GM12878 (cell line): ENCODE data around the gene SHB. TPM values are rescaled to one million over a fixed set of nuclear protein-coding genes. Genes with fewer than 3 reads are reported as not detected.

Source experiments
- ATAC-seq: fragments of 200-7000 bp; cut with Tn5 transposase; 3 replicates; pipeline ENCODE4 v1.9.1; 2020; ENCODE audit warnings: mild to moderate bottlenecking, moderate library complexity
- BruUV-seq: library from RNA; stranded (reverse); fragments of 400-500 nt; replicated peaks from 2 replicates; lab custom pipeline; 2021; lab: Mats Ljungman, UMichigan
- CTCF ChIA-PET: fragments of 300-600 bp; sonication (Branson Sonifier 250); formaldehyde crosslinking; extraction: SDS; loops from one replicate; lab custom pipeline; 2021; ENCODE audit warnings: inconsistent platforms; lab: Yijun Ruan, JAX
- POLR2A ChIA-PET: fragments of 350-600 bp; formaldehyde crosslinking; extraction: SDS; loops from one replicate; lab custom pipeline; 2021; ENCODE audit warnings: inconsistent platforms; lab: Charles Lee
- RAD21 ChIA-PET: fragments of 300-600 bp; sonication (Branson Sonifier 250); formaldehyde crosslinking; loops from one replicate; lab custom pipeline; 2023; ENCODE audit warnings: antibody characterized with exemption; ENCODE audit not compliant: unreplicated experiment; lab: Charles Lee
- SMC1A ChIA-PET: fragments of 300-600 bp; sonication (Branson Sonifier 250); formaldehyde crosslinking; loops from one replicate; lab custom pipeline; 2023; ENCODE audit not compliant: unreplicated experiment, uncharacterized antibody; lab: Charles Lee
- DNase-seq: peaks from one replicate; pipeline ENCODE4 v3.0.0-alpha.2; 2011; ENCODE audit warnings: low read depth, low spot score
- FAIRE-seq: peaks from 3 replicates; lab custom pipeline; 2011; peaks lifted over from hg19 to GRCh38; lab: Jason Lieb, UNC
- H2AFZ ChIP-seq: 2 replicates; pipeline ENCODE4 v1.6.0; 2011; ENCODE audit warnings: low read depth, low read length, control low read depth; ENCODE audit not compliant: control insufficient read depth
- H3K27ac ChIP-seq: 2 replicates; pipeline ENCODE4 v1.5.1; 2011; ENCODE audit warnings: control low read depth; ENCODE audit not compliant: control insufficient read depth, insufficient read depth
- H3K27me3 ChIP-seq, 2 experiments: replicated peaks in 1 of 2; 2 replicates each; pipeline versions ENCODE4 v1.6.0 to v1.6.1; 2011; ENCODE audit warnings: low read length in 1 of 2; ENCODE audit not compliant: control insufficient read depth in 2 of 2, insufficient read depth in 2 of 2
- H3K36me3 ChIP-seq, 2 experiments: 2 replicates each; pipeline ENCODE4 v1.5.1; 2011; ENCODE audit warnings: low read length in 1 of 2; ENCODE audit not compliant: control insufficient read depth in 2 of 2, insufficient read depth in 2 of 2
- H3K4me1 ChIP-seq: 2 replicates; pipeline ENCODE4 v1.6.1; 2011; ENCODE audit warnings: mild to moderate bottlenecking, low read length, moderate library complexity, mixed read lengths; ENCODE audit not compliant: control insufficient read depth, insufficient read depth
- H3K4me2 ChIP-seq: 2 replicates; pipeline ENCODE4 v1.6.0; 2011; ENCODE audit warnings: control low read depth; ENCODE audit not compliant: control insufficient read depth, insufficient read depth
- H3K4me3 ChIP-seq: fragments of 200-600 bp; sonication (generic); 2 replicates; pipeline ENCODE4 v1.5.1; 2016
- H3K79me2 ChIP-seq: 2 replicates; pipeline ENCODE4 v1.6.0; 2011; ENCODE audit warnings: low read length; ENCODE audit not compliant: control insufficient read depth, insufficient read depth
- H3K9ac ChIP-seq: 2 replicates; pipeline ENCODE4 v1.8.0; 2011; ENCODE audit warnings: low read length, control low read depth, mixed read lengths; ENCODE audit not compliant: control insufficient read depth, insufficient read depth
- H3K9me3 ChIP-seq: replicated peaks from 3 replicates; pipeline ENCODE4 v1.5.1; 2011; ENCODE audit warnings: mild to moderate bottlenecking, low read length; ENCODE audit not compliant: control insufficient read depth, insufficient read depth
- H4K20me1 ChIP-seq: 2 replicates; pipeline ENCODE4 v1.6.0; 2011; ENCODE audit not compliant: control insufficient read depth, insufficient read depth
- BACH1 ChIP-seq: fragments of 450-650 bp; IDR thresholded peaks from 2 replicates; pipeline ENCODE4 v1.6.1; 2017; ENCODE audit warnings: mild to moderate bottlenecking, borderline replicate concordance
- EED ChIP-seq: sonication (generic); IDR thresholded peaks from 2 replicates; pipeline ENCODE4 v1.6.1; 2016; ENCODE audit warnings: antibody characterized with exemption, low read depth
- PAX5 ChIP-seq: IDR thresholded peaks from 2 replicates; pipeline ENCODE4 v1.6.1; 2011; ENCODE audit warnings: low read depth, low read length, borderline replicate concordance
- POLR2AphosphoS2 ChIP-seq: IDR thresholded peaks from 2 replicates; pipeline ENCODE4 v1.6.1; 2011; ENCODE audit warnings: low read depth, mild to moderate bottlenecking, low read length, improper control_type of control experiment, moderate library complexity
- RAD21 ChIP-seq: IDR thresholded peaks from 2 replicates; pipeline ENCODE4 v1.6.1; 2011; ENCODE audit warnings: mild to moderate bottlenecking, low read depth, low read length, moderate library complexity; ENCODE audit not compliant: insufficient read depth
- SIX5 ChIP-seq: IDR thresholded peaks from 2 replicates; pipeline ENCODE4 v1.6.1; 2011; ENCODE audit warnings: mild to moderate bottlenecking, low read depth, low read length, moderate library complexity; ENCODE audit not compliant: severe bottlenecking
- SUPT20H ChIP-seq: IDR thresholded peaks from 2 replicates; pipeline ENCODE4 v1.6.1; 2011; ENCODE audit warnings: low read depth, mild to moderate bottlenecking, low read length, moderate library complexity, borderline replicate concordance; ENCODE audit not compliant: control insufficient read depth
- ZSCAN29 ChIP-seq: fragments of 450-650 bp; IDR thresholded peaks from 2 replicates; pipeline ENCODE4 v1.6.1; 2017; ENCODE audit warnings: mild to moderate bottlenecking, moderate library complexity
- WGBS: methylation state at CpG from one replicate; pipeline ENCODE4 v1.1.6; 2016; ENCODE audit warnings: low lambda C conversion rate; ENCODE audit not compliant: insufficient replicate concordance, insufficient coverage; ENCODE audit errors: missing lambda C conversion rate; 5-methylcytosine and 5-hydroxymethylcytosine counted together
- in situ Hi-C: fragments of 300-500 bp; cut with MboI; formaldehyde crosslinking; loops from 9 replicates; pipeline ENCODE4 v1.14.3; 2018; ENCODE audit warnings: mixed read lengths
- intact Hi-C: fragments of 100-400 bp; cut with micrococcal nuclease; formaldehyde crosslinking; loops from one replicate; pipeline ENCODE4 v1.14.2; 2022; ENCODE audit not compliant: unreplicated experiment
- polyA plus RNA-seq, 11 experiments: library from polyadenylated mRNA; depleted of rRNA in 4 of 11; unstranded in 6 of 11; stranded (reverse) in 5 of 11; fragments of >200 nt; fragmentation: Nextera tagmentation in 4 of 11; fragmentation: Illumina TruSeq in 1 of 11; extraction: Ambion mirVana in 4 of 11; extraction: Trizol in 1 of 11; gene quantifications; 1 replicate in 1 of 11; 2 replicates in 10 of 11; pipeline versions ENCODE4 v1.2.1 to v1.2.3, GENCODE V29; 2011 to 2016; ENCODE audit warnings: inconsistent platforms in 2 of 11, missing spikeins in 2 of 11, low read depth in 1 of 11
- total RNA-seq, 4 experiments: library from RNA; depleted of rRNA in 3 of 4; stranded (reverse); fragments of >200 nt in 3 of 4; fragmentation: Illumina TruSeq in 1 of 4; extraction: Trizol in 1 of 4; gene quantifications; 2 replicates each; pipeline versions ENCODE4 v1.2.1 to v1.2.3, GENCODE V29; 2013 to 2021
- TF ChIP-seq, protein P1 (sequence below): IDR thresholded peaks from 2 replicates; pipeline ENCODE4 v1.6.1; 2012; ENCODE audit warnings: low read length, inconsistent platforms
- TF ChIP-seq, protein P2 (sequence below): IDR thresholded peaks from 2 replicates; pipeline ENCODE4 v1.6.1; 2011; ENCODE audit warnings: borderline replicate concordance, low read depth, mild to moderate bottlenecking, moderate library complexity, low read length; ENCODE audit not compliant: insufficient read depth, poor library complexity, severe bottlenecking

SHB gene
- total and polyA plus RNA-seq, 10 of the 15 experiments (the other 5 are each of a cell fraction or from before 2014, with no cell fraction given), result 0.29 to 6.2 (median 1.3) TPM

DNA sequence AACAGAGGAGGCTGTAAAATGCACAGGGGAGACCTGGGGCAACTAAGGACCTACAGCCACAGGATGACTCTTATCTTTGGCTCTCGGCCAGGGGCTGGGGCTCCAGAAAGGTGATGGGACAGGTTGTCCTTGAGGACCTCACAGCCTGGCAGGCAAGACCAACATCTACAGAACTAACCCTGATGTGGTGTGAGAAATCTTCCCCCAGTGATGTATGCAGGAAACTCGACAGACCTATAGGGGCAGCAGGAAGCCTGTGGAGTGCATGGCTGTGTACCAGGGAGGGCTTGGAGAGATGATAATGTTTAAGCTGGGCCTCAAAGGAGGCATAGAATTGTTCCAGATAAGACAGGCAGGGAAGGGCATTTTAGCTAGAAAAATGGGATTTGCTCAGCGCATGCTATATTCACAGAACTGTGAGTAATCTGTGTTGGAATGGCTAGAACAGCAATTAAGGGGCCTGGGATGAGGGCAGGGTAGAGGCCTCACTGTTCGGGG is 96.6 kb downstream of the SHB start:
- FAIRE-seq (no peak), DNase-seq (no peak), ATAC-seq (peak; percentile 77)
- no peaks in the 10 kb centered on the region; a peak in 1 of 4 replicates for H3K27me3 ChIP-seq
- no peak overlapping the region for H3K4me2 ChIP-seq
- no peaks in the 10 kb centered on the region for H3K9me3 ChIP-seq
- 31% methylated on average over 4 of the region's 4 CpGs for WGBS
- intact Hi-C loops, result no loop called here
- H3K79me2 ChIP-seq, result no peaks in the 10 kb centered on the region
- no peak overlapping the region for H3K27ac ChIP-seq
- H3K36me3 ChIP-seq, result no peaks in the 10 kb centered on the region
- ChIA-PET SMC1A (no interaction called here), RAD21 (interaction anchor here (1.2 kb wide), 1 partner anchor 23 kb away, joined by 3 read pairs; no protein-coding TSS in a partner anchor)
- no peak overlapping the region for H3K4me3 ChIP-seq
- no peak overlapping the region for H2AFZ ChIP-seq
- no peak for TF ChIP-seq ZSCAN29
- TF ChIP-seq SUPT20H, result no peak
- TF ChIP-seq RAD21, result peak; percentile 42
- TF ChIP-seq POLR2AphosphoS2, result no peak
- TF ChIP-seq, all 136 proteins: peak for 1
- Histone ChIP-seq H4K20me1 (no peaks in the 10 kb centered on the region), H3K9ac (no peak overlapping the region), H3K4me1 (no peaks in the 10 kb centered on the region)
- ChIA-PET CTCF (no interaction called here), POLR2A (interaction anchor here (0.5 kb wide), 1 partner anchor 25 kb away, joined by 3 read pairs; no protein-coding TSS in a partner anchor)
- in situ Hi-C loops, result no loop called here
- BruUV-seq, result no TSS peak

DNA sequence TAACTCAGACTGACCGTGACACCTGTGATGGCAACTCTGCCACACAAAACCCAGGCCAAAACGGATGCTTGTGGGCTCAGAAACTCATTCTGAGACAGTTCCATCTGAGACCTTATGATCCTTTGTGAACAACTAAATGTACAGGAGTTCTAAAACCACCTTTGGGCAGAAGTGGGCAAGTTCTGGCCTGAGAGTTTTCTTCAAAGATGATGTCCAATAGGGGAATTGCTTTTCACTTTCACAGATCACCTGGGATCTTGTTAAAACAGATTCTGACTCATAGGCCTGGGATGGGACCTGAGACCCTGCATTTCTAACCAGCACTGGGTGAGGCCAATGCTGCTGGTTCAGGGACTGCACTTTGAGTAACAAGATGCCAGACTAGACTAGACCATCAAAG is 97.3 kb downstream of the SHB start:
- intact Hi-C loops (no loop called here), in situ Hi-C loops (no loop called here)
- Histone ChIP-seq H3K27ac (no peak overlapping the region), H2AFZ (no peak overlapping the region), H3K4me1 (no peaks in the 10 kb centered on the region), H3K79me2 (no peaks in the 10 kb centered on the region), H3K36me3 (no peaks in the 10 kb centered on the region), H3K9ac (no peak overlapping the region), H3K4me2 (no peak overlapping the region), H3K9me3 (no peaks in the 10 kb centered on the region), H3K27me3 (no peaks in the 10 kb centered on the region; a peak in 1 of 4 replicates), H3K4me3 (no peak overlapping the region), H4K20me1 (no peaks in the 10 kb centered on the region)
- ATAC-seq, result peak; percentile 22
- TF ChIP-seq EED (no peak), PAX5 (no peak), SIX5 (no peak), BACH1 (no peak)
- TF ChIP-seq, protein P1, sequence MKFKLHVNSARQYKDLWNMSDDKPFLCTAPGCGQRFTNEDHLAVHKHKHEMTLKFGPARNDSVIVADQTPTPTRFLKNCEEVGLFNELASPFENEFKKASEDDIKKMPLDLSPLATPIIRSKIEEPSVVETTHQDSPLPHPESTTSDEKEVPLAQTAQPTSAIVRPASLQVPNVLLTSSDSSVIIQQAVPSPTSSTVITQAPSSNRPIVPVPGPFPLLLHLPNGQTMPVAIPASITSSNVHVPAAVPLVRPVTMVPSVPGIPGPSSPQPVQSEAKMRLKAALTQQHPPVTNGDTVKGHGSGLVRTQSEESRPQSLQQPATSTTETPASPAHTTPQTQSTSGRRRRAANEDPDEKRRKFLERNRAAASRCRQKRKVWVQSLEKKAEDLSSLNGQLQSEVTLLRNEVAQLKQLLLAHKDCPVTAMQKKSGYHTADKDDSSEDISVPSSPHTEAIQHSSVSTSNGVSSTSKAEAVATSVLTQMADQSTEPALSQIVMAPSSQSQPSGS, result no peak
- TF ChIP-seq, protein P2, sequence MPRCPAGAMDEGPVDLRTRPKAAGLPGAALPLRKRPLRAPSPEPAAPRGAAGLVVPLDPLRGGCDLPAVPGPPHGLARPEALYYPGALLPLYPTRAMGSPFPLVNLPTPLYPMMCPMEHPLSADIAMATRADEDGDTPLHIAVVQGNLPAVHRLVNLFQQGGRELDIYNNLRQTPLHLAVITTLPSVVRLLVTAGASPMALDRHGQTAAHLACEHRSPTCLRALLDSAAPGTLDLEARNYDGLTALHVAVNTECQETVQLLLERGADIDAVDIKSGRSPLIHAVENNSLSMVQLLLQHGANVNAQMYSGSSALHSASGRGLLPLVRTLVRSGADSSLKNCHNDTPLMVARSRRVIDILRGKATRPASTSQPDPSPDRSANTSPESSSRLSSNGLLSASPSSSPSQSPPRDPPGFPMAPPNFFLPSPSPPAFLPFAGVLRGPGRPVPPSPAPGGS, result no peak
- 0% methylated on average over 2 of the region's 2 CpGs for WGBS
- CTCF ChIA-PET, result no interaction called here
- DNase-seq, result no peak
- BruUV-seq, result no TSS peak
- POLR2A ChIA-PET, result no interaction called here
- SMC1A ChIA-PET, result interaction anchor here (1.5 kb wide), 1 partner anchor 117 kb away, joined by 5 read pairs; no protein-coding TSS in a partner anchor
- RAD21 ChIA-PET, result interaction anchor here (1.2 kb wide), 1 partner anchor 22 kb away, joined by 3 read pairs; no protein-coding TSS in a partner anchor
- no peak for FAIRE-seq
